NCI-H187 (cell line): Measurements from ENCODE around the gene AASDHPPT.
"Not testable (repeated sequence)": the region's sequence is repeated elsewhere in the genome, so short reads cannot be mapped to it uniquely, and the experiment has no call there.

Experiments used
- DNase-seq, 2 experiments: peaks; one replicate each; lab custom pipeline; 2025; lab: John Stamatoyannopoulos, UW

The AASDHPPT gene

GRCh38 chr11:106077609-106078455 lies at the start of gene AASDHPPT:
TSS of gene AASDHPPT (plus strand) at chr11:106077662. CDS start at chr11:106077711, 49 bp downstream.
- DNase-seq = peak in 1 of 2 experiments; percentile 47

GRCh38 chr11:106030609-106031008 lies 46.9 kb upstream of the AASDHPPT start:
- no peak for DNase-seq

- no peak for DNase-seq
Measured at GRCh38 chr11:106031202-106031810, 46.2 kb upstream of the AASDHPPT start.

- DNase-seq = no peak
Measured at GRCh38 chr11:106031936-106032335, 45.5 kb upstream of the AASDHPPT start.

GRCh38 chr11:106032861-106033260 lies 44.6 kb upstream of the AASDHPPT start:
- DNase-seq = no peak

GRCh38 chr11:106043540-106043939 lies 33.9 kb upstream of the AASDHPPT start:
- no peak for DNase-seq

- no peak for DNase-seq
Measured at GRCh38 chr11:106047631-106048030, 29.8 kb upstream of the AASDHPPT start.

- DNase-seq = no peak
Measured at GRCh38 chr11:106049727-106050476, 27.6 kb upstream of the AASDHPPT start.

GRCh38 chr11:106051103-106051502 lies 26.4 kb upstream of the AASDHPPT start:
- DNase-seq = no peak

- not testable (repeated sequence) for DNase-seq
Measured at GRCh38 chr11:106058377-106058776, 19.1 kb upstream of the AASDHPPT start.

- no peak for DNase-seq
Measured at GRCh38 chr11:106059617-106060016, 17.8 kb upstream of the AASDHPPT start.

GRCh38 chr11:106061249-106061784 lies 16.1 kb upstream of the AASDHPPT start:
- DNase-seq = no peak

GRCh38 chr11:106061954-106062949 lies 15.2 kb upstream of the AASDHPPT start:
- DNase-seq = no peak

GRCh38 chr11:106063009-106063408 lies 14.5 kb upstream of the AASDHPPT start:
- DNase-seq = no peak

GRCh38 chr11:106070606-106071005 lies 6.9 kb upstream of the AASDHPPT start:
- DNase-seq = no peak

- no peak for DNase-seq
Measured at GRCh38 chr11:106072804-106073203, 4.7 kb upstream of the AASDHPPT start.

GRCh38 chr11:106076171-106076918 lies 1.1 kb upstream of the AASDHPPT start:
- DNase-seq = peak in 1 of 2 experiments; percentile 31

GRCh38 chr11:106076919-106077608 lies 398 bp upstream of the AASDHPPT start, which contains the start of gene KBTBD3:
TSS of gene KBTBD3 (minus strand) at chr11:106077347. CDS start at chr11:106059097, 18,250 bp downstream.
- peak; percentile 88 to 97 for DNase-seq

- no peak for DNase-seq
Measured at GRCh38 chr11:106082096-106082495, 4.6 kb downstream of the AASDHPPT start.

- no peak for DNase-seq
Measured at GRCh38 chr11:106086135-106086534, 8.7 kb downstream of the AASDHPPT start.
